ENCODE data around the gene CHRNA3. TPM values are rescaled to one million over a fixed set of nuclear protein-coding genes. Genes with fewer than 3 reads are reported as not detected.

CHRNA3 gene
- total RNA-seq, 4 donors from 2014 or later, result not detected

DNA sequence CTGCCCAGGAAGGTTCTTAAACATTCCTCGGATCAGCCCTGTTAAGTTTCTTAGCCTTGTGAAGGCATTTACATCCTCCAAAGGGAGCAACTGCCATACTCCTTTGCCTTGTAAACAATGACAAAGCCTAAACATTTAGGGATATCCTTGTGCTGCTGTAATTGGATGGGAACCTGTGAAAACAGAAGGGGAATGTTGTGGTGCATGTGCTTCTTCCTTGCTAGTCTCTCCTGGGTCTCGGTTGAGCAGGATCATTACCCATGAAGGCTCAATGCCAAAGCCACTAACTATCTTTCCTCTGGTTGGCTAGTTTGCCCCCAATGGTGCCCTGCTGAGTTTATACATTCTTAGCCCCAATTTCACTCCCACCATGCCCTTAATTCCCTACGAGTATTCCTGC lies 17.3 kb downstream of the CHRNA3 start:
- no peaks in the 10 kb centered on the region for H3K36me3 ChIP-seq
- 58 to 79% methylated on average over 3 of the region's 3 CpGs for WGBS, 2 donors

DNA sequence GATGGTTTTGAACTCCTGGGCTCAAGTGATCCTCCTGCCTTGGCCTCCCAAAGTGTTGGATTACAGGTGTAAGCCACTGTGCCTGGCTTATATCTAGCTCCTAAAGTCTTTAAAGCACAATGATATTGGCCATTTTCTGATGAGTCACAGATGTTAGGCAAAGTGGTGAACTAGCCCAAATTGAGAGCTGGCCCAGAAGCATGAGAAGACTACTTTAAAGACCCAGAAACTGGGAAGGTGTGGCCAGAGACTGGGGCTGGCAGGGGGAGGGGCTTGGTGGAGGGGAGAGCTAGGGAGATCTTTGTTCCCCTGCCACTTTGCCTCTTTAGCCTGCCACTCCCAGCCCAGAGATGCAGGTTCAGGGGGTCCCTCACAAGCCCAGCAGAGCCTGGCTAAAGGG lies 21.6 kb downstream of the CHRNA3 start:
- no peak for DNase-seq (ENCODE audit: low spot score in 2 of 2)
- Histone ChIP-seq H3K36me3 (no peaks in the 10 kb centered on the region), H3K9me3 (no peaks in the 10 kb centered on the region), H3K27ac (no peak overlapping the region), H3K4me3 (no peak overlapping the region), H3K27me3 (no peaks in the 10 kb centered on the region), H3K4me1 (no peaks in the 10 kb centered on the region)
- no peak for TF ChIP-seq POLR2A (IDR thresholded peaks at IDR 0.05)
- TF ChIP-seq, protein P1, sequence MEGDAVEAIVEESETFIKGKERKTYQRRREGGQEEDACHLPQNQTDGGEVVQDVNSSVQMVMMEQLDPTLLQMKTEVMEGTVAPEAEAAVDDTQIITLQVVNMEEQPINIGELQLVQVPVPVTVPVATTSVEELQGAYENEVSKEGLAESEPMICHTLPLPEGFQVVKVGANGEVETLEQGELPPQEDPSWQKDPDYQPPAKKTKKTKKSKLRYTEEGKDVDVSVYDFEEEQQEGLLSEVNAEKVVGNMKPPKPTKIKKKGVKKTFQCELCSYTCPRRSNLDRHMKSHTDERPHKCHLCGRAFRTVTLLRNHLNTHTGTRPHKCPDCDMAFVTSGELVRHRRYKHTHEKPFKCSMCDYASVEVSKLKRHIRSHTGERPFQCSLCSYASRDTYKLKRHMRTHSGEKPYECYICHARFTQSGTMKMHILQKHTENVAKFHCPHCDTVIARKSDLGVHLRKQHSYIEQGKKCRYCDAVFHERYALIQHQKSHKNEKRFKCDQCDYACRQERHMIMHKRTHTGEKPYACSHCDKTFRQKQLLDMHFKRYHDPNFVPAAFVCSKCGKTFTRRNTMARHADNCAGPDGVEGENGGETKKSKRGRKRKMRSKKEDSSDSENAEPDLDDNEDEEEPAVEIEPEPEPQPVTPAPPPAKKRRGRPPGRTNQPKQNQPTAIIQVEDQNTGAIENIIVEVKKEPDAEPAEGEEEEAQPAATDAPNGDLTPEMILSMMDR (IDR thresholded peaks at IDR 0.05), result no peak
- TF ChIP-seq EP300 (IDR thresholded peaks at IDR 0.05), result no peak

More for the DNA sequence above, 17.3 kb downstream of the CHRNA3 start:
- TF ChIP-seq, protein P1 (IDR thresholded peaks at IDR 0.05), result no peak
- TF ChIP-seq EP300 (IDR thresholded peaks at IDR 0.05), result no peak
- no peak for TF ChIP-seq POLR2A (IDR thresholded peaks at IDR 0.05)
- H3K27me3 ChIP-seq, result no peaks in the 10 kb centered on the region
- DNase-seq (ENCODE audit: low spot score in 2 of 2), result no peak
- no peaks in the 10 kb centered on the region for H3K4me1 ChIP-seq
- no peak overlapping the region for H3K27ac ChIP-seq
- H3K9me3 ChIP-seq, result peaks cover 0 to 5% (median 0%) of the 10 kb centered on the region in 4 donors
- H3K4me3 ChIP-seq, result no peak overlapping the region

DNA sequence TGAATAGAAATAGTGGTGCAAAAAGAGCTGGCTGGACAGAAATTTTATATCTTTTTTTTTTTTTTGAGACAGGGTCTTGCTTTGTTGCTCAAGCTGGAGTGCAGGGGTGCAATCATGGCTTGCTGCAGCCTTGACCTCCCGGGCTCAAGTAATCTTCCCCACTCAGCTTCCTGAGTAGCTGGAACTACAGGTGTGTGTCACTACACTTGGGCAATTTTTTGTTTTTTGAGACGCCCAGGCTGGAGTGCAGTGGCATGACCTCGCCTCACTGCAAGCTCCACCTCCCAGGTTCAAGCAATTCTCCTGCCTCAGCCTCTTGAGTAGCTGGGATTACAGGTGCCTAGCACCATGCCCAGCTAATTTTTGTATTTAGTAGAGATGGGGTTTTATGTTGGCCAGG lies 22.4 kb downstream of the CHRNA3 start:
- H3K4me1 ChIP-seq, result no peaks in the 10 kb centered on the region
- WGBS, 2 donors, result 89 to 91% methylated on average over 3 of the region's 3 CpGs
- H3K27ac ChIP-seq, result no peak overlapping the region
- H3K9me3 ChIP-seq, result no peaks in the 10 kb centered on the region
- no peaks in the 10 kb centered on the region for H3K27me3 ChIP-seq
- H3K4me3 ChIP-seq, result no peak overlapping the region
- H3K36me3 ChIP-seq, result no peaks in the 10 kb centered on the region
- TF ChIP-seq POLR2A (IDR thresholded peaks at IDR 0.05), result no peak
- TF ChIP-seq EP300 (IDR thresholded peaks at IDR 0.05), result no peak
- TF ChIP-seq, protein P1 (IDR thresholded peaks at IDR 0.05), result no peak
- DNase-seq (ENCODE audit: low spot score in 2 of 2), result no peak

DNA sequence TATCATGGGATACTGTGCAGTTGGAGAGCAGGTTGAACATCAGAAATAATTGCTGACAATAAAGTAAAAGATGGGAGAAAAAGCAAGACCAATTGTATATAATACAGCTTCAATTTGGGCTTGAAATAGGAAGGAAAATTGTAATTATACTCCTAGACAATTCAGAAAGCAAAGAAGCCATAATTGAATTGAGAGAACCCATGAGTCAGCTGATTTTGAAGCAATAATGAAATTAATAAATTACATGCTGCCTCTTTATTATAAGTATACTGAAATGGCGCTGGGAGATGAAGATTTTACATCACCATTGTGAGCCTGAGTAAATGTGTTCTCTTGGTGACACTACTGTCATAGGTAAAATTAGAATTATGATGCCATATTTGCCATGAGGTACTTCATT lies 23.2 kb downstream of the CHRNA3 start:
- no peaks in the 10 kb centered on the region for H3K27me3 ChIP-seq
- TF ChIP-seq EP300 (IDR thresholded peaks at IDR 0.05) (no peak), POLR2A (IDR thresholded peaks at IDR 0.05) (no peak)
- TF ChIP-seq, protein P1 (IDR thresholded peaks at IDR 0.05), result no peak
- no peak overlapping the region for H3K27ac ChIP-seq
- 85 to 92% methylated on average over 1 of the region's 1 CpG for WGBS, 2 donors
- DNase-seq (ENCODE audit: low spot score in 2 of 2), result no peak
- no peaks in the 10 kb centered on the region for H3K4me1 ChIP-seq
- H3K36me3 ChIP-seq, result no peaks in the 10 kb centered on the region
- no peaks in the 10 kb centered on the region for H3K9me3 ChIP-seq
- no peak overlapping the region for H3K4me3 ChIP-seq

DNA sequence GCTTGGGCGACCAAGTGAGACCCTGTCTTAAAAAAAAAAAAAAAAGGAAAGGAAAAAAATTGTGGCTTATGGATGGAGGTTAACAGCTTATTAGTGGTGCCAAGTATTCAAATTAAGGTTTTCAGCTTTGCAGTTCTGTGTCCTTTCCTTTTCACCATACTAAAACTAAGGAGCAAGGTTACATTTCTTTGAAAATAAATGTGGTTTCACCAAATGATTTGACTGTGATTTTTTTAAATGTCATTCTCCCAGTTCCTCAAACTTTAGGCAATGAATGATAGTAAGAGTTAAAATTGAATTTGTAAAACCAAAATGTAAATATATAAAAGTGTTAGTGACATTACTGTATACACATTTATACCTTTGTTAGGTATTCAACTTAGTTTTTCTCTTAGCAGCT lies 45.9 kb downstream of the CHRNA3 start:
- Histone ChIP-seq H3K27ac (no peak overlapping the region), H3K27me3 (peaks cover 0 to 36% of the 10 kb centered on the region in 2 donors), H3K4me1 (no peaks in the 10 kb centered on the region), H3K36me3 (no peaks in the 10 kb centered on the region), H3K4me3 (no peak overlapping the region), H3K9me3 (no peaks in the 10 kb centered on the region)
- DNase-seq (ENCODE audit: low spot score in 2 of 2), result no peak
- TF ChIP-seq, protein P1 (IDR thresholded peaks at IDR 0.05), result no peak
- no peak for TF ChIP-seq POLR2A (IDR thresholded peaks at IDR 0.05)
- TF ChIP-seq EP300 (IDR thresholded peaks at IDR 0.05), result no peak
- WGBS, 2 donors, result 93 to 95% methylated on average over 1 of the region's 1 CpG

All from tibial nerve (tissue), 4 donors.